ENCODE data around the gene YJEFN3.

Gene YJEFN3

DNA sequence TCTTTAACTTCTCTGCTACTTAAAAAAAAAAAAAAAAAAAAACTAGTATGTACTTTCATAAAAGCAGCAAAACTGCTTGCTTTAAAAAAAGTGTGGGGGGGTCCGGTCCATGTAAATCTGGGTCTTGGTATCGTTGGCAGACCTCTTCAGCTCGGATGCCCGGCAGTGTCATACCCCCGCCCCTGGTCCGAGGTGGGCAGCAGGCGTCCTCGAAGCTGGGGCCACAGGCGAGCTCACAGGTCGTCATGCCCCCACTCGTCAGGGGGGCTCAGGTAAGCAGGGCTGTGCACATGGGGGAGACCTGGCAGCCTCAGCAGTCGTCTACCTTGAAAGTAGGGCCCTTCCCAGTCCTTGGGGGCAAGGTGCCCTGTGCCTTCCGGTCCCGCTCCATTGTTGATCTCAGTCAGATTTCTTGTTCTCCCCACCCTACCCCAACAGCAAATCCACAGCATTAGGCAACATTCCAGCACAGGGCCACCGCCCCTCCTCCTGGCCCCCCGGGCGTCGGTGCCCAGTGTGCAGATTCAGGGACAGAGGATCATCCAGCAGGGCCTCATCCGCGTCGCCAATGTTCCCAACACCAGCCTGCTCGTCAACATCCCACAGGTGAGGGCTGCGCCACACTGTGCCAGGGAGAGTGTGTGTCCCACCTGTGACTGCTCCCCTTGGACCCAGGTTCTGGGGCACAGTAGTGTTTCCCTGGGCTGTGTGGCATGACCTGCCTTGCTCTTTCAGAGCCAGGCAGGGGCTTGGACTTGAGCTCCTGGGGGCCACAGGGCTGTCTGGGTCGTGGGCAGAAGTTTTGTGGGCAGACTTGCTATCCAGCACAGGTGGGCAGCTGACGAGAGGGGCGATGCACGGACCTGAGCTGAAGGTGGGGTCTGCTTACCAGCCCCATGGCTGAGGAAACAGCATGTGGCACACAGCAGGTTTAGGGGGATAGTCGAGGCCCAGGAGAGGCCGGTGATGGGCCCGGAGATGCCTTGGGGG lies 32.8 kb upstream of the YJEFN3 start:
- DNase-seq (ENCODE audit: low read depth, low spot score) = no peak
- H3K4me3 ChIP-seq (ENCODE audit: low read length) = no peak overlapping the region

DNA sequence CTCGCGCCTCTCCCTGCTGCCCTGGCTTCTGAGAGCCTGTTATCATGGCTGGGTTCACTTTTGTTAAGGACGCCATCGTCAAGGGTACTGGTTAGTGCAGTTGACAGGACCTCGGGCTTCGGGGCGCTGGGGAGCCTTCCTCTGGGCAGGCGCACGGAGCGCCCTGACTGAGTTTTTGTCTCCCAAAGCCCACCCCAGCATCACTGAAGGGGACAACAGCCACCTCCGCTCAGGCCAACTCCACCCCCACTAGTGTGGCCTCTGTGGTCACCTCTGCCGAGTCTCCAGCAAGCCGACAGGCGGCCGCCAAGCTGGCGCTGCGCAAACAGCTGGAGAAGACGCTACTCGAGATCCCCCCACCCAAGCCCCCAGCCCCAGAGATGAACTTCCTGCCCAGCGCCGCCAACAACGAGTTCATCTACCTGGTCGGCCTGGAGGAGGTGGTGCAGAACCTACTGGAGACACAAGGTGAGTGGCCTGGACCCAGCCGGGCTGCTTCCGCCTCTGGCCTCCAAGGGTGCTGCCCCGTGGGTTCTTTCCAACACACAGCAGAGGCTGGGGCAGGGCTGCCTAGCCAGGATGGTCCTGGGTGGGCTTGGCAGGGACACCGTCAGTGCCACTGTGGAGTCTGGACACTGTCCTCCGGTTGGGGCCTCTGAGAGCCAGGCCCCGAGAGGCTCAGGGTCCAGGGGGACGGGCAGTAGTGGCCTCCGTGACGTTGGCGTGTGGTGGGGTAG lies 30.3 kb upstream of the YJEFN3 start:
- DNase-seq (ENCODE audit: low read depth, low spot score) = no peak
- H3K4me3 ChIP-seq (ENCODE audit: low read length) = no peak overlapping the region

- no peak overlapping the region for H3K4me3 ChIP-seq (ENCODE audit: low read length)
- DNase-seq (ENCODE audit: low read depth, low spot score) = no peak
These were observed 29.3 kb upstream of the YJEFN3 start for GRCh38 chr19:19499272-19499995.

DNA sequence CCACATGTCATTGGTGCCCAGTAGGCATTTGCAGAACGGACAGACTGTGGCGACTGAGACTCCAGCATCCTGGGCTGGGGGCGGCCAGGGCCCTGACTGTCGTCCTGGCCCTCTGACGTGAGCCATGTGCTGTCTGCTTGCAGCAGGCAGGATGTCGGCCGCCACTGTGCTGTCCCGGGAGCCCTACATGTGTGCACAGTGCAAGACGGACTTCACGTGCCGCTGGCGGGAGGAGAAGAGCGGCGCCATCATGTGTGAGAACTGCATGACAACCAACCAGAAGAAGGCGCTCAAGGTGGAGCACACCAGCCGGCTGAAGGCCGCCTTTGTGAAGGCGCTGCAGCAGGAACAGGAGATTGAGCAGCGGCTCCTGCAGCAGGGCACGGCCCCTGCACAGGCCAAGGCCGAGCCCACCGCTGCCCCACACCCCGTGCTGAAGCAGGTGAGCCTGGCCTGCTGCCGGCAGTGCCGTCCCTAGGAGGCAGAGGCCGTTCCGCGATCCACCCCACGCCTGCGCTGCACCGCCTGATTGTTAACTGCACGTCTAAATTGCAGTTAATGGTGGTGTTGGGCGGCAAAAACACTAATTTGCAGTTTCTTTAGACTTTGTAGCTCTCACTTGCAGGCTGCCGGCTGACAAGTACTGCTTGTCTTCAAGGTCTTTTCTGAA lies 27.6 kb upstream of the YJEFN3 start:
- H3K4me3 ChIP-seq (ENCODE audit: low read length) = no peak overlapping the region
- DNase-seq (ENCODE audit: low read depth, low spot score) = no peak

DNA sequence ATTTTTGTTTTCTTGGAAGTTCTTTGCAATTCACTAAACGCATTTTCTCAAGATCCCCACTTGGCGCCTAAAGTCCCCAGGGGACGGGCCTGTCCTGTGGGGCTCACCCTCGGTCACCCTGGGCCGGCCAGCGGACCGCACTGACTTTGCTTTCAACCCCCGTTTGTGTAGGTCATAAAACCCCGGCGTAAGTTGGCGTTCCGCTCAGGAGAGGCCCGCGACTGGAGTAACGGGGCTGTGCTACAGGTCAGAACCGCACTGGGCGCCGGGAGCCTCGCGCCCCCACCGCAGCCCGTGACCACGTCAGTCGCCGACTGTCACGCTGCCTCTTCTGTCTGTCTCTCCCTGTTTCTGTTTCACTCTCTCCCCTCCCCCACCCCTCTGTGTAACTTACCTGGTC lies 26.9 kb upstream of the YJEFN3 start:
- DNase-seq (ENCODE audit: low read depth, low spot score) = no peak

GRCh38 chr19:19502281-19502680 lies 26.4 kb upstream of the YJEFN3 start:
- no peak for DNase-seq (ENCODE audit: low read depth, low spot score)
- H3K4me3 ChIP-seq (ENCODE audit: low read length) = no peak overlapping the region

More for the DNA sequence above, 26.9 kb upstream of the YJEFN3 start:
- no peak overlapping the region for H3K4me3 ChIP-seq (ENCODE audit: low read length)

GRCh38 chr19:19502808-19503602 lies 25.7 kb upstream of the YJEFN3 start:
- no peak overlapping the region for H3K4me3 ChIP-seq (ENCODE audit: low read length)
- no peak for DNase-seq (ENCODE audit: low read depth, low spot score)

DNA sequence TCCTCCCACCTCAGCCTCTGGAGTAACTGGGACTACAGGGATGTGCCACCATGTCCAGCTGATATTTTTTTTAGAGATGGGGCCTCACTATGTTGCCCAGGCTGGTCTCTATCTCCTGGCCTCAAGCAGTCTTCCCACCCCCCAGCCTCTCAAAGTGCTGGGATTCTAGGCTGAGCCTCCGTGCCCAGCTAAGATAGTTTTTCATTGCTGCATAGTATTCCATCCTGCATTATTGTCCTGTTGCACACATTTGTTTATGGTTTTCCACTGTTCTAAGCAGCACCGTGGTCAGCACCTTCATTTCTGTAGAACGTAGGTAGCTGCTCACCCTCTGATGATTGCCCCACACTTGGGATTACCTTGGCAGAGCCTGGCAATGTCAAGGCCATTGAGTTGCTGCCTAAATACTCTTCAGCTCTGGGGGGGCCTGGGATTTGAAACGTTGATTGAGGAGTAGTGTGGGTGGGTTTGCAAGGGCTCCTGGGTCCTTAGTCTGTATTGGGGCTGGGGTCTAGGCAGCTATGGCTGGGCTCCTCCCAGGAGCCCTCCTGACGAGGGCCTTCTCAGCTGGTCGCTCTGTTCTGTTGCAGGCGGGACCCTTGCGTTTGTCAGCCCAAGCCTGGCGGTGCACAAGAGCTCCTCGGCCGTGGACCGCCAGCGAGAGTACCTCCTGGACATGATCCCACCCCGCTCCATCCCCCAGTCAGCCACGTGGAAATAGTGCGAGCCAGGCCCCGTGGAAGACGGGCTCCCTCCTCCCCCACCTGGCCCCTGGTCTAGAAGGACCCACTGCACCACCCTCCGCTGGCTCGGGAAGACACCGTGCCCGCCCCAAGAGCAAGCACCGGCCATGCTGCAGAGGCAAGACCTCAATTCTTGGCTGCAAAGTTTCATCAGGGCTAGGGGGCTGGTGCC lies 23.7 kb upstream of the YJEFN3 start:
- no peak for DNase-seq (ENCODE audit: low read depth, low spot score)
- H3K4me3 ChIP-seq (ENCODE audit: low read length) = no peak overlapping the region

GRCh38 chr19:19505669-19506326 lies 22.9 kb upstream of the YJEFN3 start:
- no peak for DNase-seq (ENCODE audit: low read depth, low spot score)
- no peak overlapping the region for H3K4me3 ChIP-seq (ENCODE audit: low read length)

DNA sequence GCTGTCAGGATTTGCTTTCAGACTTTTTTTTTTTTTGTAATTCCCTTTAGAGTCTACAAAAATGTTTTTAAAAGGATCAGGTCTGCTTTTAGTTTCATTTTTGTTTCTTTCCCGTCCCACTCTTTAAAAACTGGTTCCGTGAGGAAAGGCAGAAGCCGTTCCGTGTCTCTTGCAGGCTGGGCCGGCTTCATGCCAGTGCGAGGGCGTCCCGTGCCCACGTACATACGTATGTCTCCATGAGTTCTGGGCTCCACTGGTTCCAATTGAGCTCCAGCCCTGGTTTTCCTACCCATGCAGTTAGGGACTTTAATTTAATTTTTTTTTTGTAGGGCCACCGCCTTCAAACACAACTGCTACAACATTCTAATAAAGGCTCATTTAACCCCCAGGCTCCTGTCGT lies 22.1 kb upstream of the YJEFN3 start:
- no peak overlapping the region for H3K4me3 ChIP-seq (ENCODE audit: low read length)
- DNase-seq (ENCODE audit: low read depth, low spot score) = no peak

DNA sequence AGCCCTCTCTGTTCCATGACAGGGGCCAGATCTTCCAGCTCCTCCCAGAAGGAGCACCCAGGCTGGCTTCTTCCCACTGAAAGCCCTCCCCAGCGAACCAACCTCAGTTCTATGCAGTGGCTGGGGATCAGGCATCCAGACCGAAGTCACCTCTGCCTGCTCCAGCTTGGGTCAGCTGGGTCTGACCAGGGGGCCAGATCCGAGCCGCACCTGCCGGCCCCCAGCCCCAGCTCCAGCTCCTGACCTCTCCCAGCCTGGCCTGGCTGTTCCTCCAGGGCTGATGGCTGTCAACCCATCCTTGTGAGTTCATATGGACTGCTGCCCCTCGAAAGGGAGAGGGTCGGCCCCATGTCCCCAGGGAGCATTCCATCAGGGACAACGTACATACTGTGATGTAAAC lies 21.4 kb upstream of the YJEFN3 start:
- DNase-seq (ENCODE audit: low read depth, low spot score) = no peak
- no peak overlapping the region for H3K4me3 ChIP-seq (ENCODE audit: low read length)

GRCh38 chr19:19508217-19508616 lies 20.5 kb upstream of the YJEFN3 start:
- H3K4me3 ChIP-seq (ENCODE audit: low read length) = no peak overlapping the region
- DNase-seq (ENCODE audit: low read depth, low spot score) = no peak

DNA sequence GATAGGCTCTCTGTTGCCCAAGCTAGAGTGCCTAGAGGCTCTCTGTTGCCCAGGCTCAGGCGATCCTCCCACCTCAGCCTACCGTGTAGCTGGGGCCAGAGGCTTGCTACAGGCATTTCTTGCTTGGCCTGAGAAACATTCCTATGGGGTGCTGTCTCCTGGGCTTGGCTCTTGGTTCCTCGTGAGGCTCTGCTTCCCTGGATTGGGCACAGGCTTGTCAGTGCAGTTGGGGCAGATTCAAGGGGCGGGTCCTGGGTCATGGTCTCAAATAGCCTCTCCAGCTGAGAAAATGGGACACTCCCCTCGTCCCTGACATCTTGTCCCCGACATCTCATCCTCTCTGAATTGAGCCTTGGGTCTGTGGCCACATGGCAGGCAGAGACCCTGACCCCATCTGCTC lies 18.3 kb upstream of the YJEFN3 start:
- no peak overlapping the region for H3K4me3 ChIP-seq (ENCODE audit: low read length)
- no peak for DNase-seq (ENCODE audit: low read depth, low spot score)

GRCh38 chr19:19513682-19514081 lies 15.0 kb upstream of the YJEFN3 start:
- no peak for DNase-seq (ENCODE audit: low read depth, low spot score)
- no peak overlapping the region for H3K4me3 ChIP-seq (ENCODE audit: low read length)

DNA sequence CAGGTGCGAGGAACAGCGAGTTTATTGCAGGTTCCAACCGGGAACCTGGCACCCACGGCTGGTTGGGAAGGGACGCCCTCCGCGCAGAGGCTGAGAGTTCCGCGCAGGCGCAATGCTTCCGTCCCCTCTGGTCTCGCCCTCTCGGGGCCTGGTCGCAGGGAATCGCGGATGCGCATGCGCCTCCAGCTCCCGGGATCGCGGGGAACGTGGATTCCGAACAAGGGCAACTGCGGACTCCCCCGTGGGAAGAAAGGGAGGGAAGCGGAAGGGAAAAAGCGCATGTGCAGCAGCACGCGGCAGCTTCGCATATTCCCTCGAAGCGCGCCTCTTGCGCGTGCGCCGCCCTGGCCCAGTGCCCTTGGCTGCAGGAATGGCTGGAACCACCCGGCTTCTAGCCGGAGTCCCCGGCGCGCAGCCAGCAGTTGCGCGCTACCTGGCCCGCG lies 14.5 kb upstream of the YJEFN3 start:
- no peak for DNase-seq (ENCODE audit: low read depth, low spot score)
- no peak overlapping the region for H3K4me3 ChIP-seq (ENCODE audit: low read length)

DNA sequence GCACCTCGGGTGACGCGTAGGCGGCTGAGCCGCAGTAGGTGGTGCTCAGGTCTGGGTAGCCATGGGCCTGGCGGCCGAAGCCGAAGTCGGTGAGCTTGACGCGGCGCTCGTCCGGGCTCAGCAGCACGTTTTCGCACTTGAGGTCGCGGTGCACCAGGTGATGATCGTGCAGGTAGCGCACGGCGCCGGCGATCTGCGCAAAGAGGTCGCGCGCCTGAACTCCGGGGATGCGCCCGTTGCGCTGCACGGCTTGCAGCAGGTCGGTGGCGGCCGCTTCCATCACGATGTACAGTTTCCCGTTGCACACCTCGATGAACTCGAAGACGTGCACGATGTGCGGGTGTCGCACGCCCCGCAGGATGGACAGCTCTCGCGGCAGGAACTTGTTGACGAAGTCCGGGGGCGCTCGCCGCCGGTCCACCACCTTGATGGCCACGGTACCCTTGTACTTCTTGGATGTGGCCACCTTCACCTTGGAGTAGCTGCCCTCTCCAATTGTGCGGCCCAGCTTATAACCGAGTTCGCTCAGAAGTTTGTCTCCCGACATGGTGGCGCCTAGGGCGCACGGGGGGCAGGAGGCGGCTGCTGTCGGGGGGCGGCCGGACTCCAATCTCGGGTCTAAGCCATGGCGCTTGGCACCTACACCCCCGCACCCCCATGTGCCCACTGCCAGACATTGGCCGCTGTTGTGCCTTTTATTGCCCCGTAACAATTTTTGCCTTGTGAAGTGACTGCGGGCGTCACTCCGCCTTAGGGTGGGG lies 13.7 kb upstream of the YJEFN3 start, which contains the start of gene TSSK6:
TSSK6 (minus strand) TSS at position 668 of the 761 bp plus-strand sequence; CDS start at position 547, 121 bp downstream.
- DNase-seq (ENCODE audit: low read depth, low spot score) = no peak
- peak within 1 kb of the TSS; percentile 96 for H3K4me3 ChIP-seq (ENCODE audit: low read length)
